ENCODE results near the gene RYR1.
"Not testable (repeated sequence)": the region's sequence is repeated elsewhere in the genome, so short reads cannot be mapped to it uniquely, and the experiment has no call there.

The RYR1 gene

GRCh38 chr19:38464421-38465082 is 31.1 kb downstream of the RYR1 start:
- no peak for DNase-seq

- DNase-seq, result no peak
Measured at GRCh38 chr19:38466050-38466449, 32.6 kb downstream of the RYR1 start.

GRCh38 chr19:38467541-38468525 is 34.3 kb downstream of the RYR1 start:
- DNase-seq, result no peak

- no peak for DNase-seq
Measured at GRCh38 chr19:38469151-38469550, 35.7 kb downstream of the RYR1 start.

GRCh38 chr19:38470788-38471480 is 37.4 kb downstream of the RYR1 start:
- no peak for DNase-seq

GRCh38 chr19:38472725-38473124 is 39.2 kb downstream of the RYR1 start:
- not testable (repeated sequence) for DNase-seq

GRCh38 chr19:38473201-38473600 is 39.7 kb downstream of the RYR1 start:
- no peak for DNase-seq

GRCh38 chr19:38475176-38475575 is 41.7 kb downstream of the RYR1 start:
- no peak for DNase-seq

- DNase-seq, result no peak
Measured at GRCh38 chr19:38478273-38478971, 44.9 kb downstream of the RYR1 start.

- DNase-seq, result no peak
Measured at GRCh38 chr19:38482496-38482895, 49.0 kb downstream of the RYR1 start.

GRCh38 chr19:38483016-38483630 is 49.6 kb downstream of the RYR1 start:
- no peak for DNase-seq

- no peak for DNase-seq
Measured at GRCh38 chr19:38484747-38485146, 51.3 kb downstream of the RYR1 start.

GRCh38 chr19:38485541-38486285 is 52.2 kb downstream of the RYR1 start:
- no peak for DNase-seq

- no peak for DNase-seq
Measured at GRCh38 chr19:38486731-38487336, 53.3 kb downstream of the RYR1 start.

- no peak for DNase-seq
Measured at GRCh38 chr19:38488096-38488495, 54.6 kb downstream of the RYR1 start.

- no peak for DNase-seq
Measured at GRCh38 chr19:38488776-38489481, 55.4 kb downstream of the RYR1 start.

GRCh38 chr19:38490861-38491260 is 57.4 kb downstream of the RYR1 start:
- DNase-seq, result no peak

- DNase-seq, result no peak
Measured at GRCh38 chr19:38492181-38492813, 58.8 kb downstream of the RYR1 start.

GRCh38 chr19:38494379-38494778 is 60.9 kb downstream of the RYR1 start:
- no peak for DNase-seq

- not testable (repeated sequence) for DNase-seq
Measured at GRCh38 chr19:38495375-38495774, 61.9 kb downstream of the RYR1 start.

All from T1000 (cell line).